A549 treated with CpdA at 1 μM for 4 hours (cell line): ENCODE results near the gene ZNF124. TPM values are rescaled to one million over a fixed set of nuclear protein-coding genes. Genes with fewer than 3 reads are reported as not detected.

Experiments
- total RNA-seq: library from RNA; stranded (reverse); fragments of 200-300 nt; extraction: Qiagen RNA extraction; gene quantifications from 5 replicates; pipeline ENCODE4 v1.2.3, GENCODE V29; 2022; ENCODE audit warnings: low read depth

Gene ZNF124
- 4.0 to 5.2 TPM (median 4.8 TPM) in 5 replicates for total RNA-seq

DNA sequence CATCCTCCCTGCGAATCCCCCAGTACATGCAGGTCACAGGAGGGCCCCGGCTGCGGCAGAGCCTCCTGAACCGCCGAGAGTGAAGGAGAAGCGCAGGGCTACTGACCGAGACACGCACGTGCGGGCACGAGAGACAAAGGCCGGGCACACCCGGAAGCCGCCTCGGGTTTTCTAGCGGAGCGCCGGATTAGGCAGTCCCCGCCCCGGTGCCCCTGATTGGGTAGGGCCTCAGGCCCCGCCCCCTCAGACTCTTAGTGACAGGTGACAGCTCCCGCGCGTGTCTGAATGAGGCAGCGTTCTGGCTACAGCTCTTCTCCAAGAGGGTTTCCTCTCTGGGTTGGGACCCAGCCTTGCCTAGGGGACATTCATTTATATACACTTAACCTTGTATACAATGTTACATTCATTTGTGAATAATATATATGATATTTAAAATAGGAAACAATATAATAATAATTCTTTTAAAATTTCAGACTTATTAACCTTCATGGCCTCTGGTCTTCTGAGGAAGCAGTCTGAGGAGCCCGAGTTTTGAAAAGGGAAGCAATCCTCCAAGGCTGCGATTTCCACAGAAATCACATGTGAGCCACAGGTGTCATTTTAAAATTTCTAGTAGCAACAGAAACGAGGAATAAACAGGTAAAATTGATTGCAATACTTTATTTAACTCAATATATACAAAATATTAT, at the start of gene ZNF124:
TSS of gene ZNF124 (minus strand) at position 146 of the 689 bp plus-strand sequence. CDS start at position 3, 143 bp downstream.

Other genes starting within 250 kb of the ZNF124 start
- gene AHCTF1, start 240.1 kb downstream of the ZNF124 start, total RNA-seq: 21.1 to 37.7 TPM (median 28.0 TPM) in 5 replicates
- gene ZNF695, start 164.0 kb downstream of the ZNF124 start, total RNA-seq: 1.8 to 2.7 TPM (median 2.6 TPM) in 5 replicates
- 3.4 to 5.7 TPM (median 3.7 TPM) in 5 replicates for gene ZNF670, start 93.2 kb downstream of the ZNF124 start, total RNA-seq
- 3.2 to 4.2 TPM (median 3.9 TPM) in 5 replicates for gene ZNF669, start 67.7 kb downstream of the ZNF124 start, total RNA-seq
- not detected in 5 replicates for gene VN1R5, start 84.1 kb upstream of the ZNF124 start, total RNA-seq
- gene ZNF496, start 159.8 kb upstream of the ZNF124 start, total RNA-seq: 15.1 to 18.4 TPM (median 16.2 TPM) in 5 replicates
- gene NLRP3, start 244.2 kb upstream of the ZNF124 start, total RNA-seq: not detected in 5 replicates